ENCODE measurements around the gene EVX2.
A peak's percentile ranks its signal among the peaks of the same experiment; 100 is the strongest.

Gene EVX2

DNA sequence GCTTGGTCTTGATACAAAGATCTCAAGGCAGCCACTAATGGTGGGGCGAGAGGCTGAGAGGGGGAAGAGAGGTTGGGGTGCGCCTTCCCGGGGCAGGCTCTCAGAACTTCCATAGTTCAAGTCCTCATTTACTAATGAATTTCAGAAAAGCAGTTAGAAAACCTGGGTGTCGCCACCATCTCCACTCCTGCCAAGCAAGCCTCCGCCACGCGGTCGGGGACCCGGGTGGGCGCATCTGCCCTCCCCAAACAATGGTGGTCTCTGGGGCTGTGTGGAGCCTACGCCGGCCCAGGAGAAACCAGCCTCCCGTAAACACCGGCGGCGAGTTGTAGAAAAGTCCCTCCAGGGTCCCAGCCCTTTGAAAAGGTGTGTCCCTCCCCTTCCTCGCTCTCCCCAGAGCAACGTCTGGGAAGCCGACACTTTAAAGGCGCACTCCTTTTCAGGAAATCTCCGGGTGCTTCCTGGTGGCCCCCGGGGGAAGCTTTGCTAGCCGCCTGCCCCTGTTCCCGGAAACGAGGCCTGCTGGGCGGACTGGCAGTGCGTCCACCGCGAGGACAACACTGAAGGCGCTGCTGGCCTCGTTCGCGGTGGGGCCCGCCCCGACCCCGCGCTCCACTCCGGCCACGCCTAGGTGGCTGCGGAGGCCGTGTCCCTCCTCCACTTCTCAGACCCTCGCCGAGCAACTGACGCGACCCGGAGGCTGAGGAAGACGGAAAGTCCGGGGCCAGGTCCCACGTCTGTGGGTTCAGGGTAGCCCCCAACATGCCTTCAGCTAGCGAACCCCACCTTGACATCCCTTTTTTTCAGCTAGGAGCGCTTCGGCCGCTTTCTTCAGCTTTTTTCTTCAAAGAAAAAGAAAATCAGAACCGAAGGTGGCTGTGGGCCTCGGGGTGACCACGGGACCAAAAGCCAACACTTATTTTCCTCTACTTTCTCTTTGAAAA is 16.8 kb downstream of the EVX2 start:
- DNase-seq (ENCODE audit: low spot score), result peak; percentile 41

GRCh38 chr2:176063958-176064357 is 19.8 kb downstream of the EVX2 start:
- no peak for DNase-seq (ENCODE audit: low spot score)

GRCh38 chr2:176056406-176056805 is 27.4 kb downstream of the EVX2 start:
- no peak for DNase-seq (ENCODE audit: low spot score)

- no peak for DNase-seq (ENCODE audit: low spot score)
These were observed 44.4 kb downstream of the EVX2 start for GRCh38 chr2:176039375-176039774.

GRCh38 chr2:176038694-176039093 is 45.1 kb downstream of the EVX2 start:
- DNase-seq (ENCODE audit: low spot score), result no peak

DNA sequence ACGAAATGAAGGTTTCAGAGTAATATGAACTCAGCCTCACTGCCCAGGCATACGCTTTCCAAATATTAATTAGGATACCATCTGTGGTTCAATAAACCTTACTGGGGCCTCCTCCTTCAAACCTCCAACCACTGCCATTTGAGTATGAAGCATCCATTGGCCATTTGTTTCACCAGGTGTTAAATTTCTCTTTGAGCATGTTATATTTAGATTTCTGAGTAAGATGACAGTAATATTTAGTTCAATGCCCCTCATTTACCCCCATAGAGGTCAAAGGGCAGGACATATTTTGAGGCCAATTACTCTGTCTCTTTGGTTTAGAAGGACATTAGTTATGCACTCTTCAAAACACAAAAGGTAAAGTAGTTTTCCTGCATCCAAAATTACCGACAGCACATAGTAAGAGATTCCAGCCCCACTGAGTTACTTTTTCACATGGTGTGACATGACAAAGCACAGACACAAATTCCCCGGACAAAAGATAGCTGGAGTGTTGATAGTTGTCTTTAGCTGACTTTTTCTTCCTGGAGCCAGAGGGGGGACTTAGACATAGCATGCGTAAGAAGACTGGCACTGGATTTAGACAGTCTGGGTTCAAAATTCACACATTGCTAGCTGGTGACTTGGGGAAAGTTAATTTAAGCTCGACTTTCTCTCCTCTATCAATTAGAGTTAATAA is 48.6 kb downstream of the EVX2 start:
- no peak for DNase-seq (ENCODE audit: low spot score)

- DNase-seq (ENCODE audit: low spot score), result no peak
These were observed 56.0 kb downstream of the EVX2 start for GRCh38 chr2:176027806-176028205.

All from AG20443 (cell line).